ENCODE measurements around the gene ZCCHC9. TPM values are rescaled to one million over a fixed set of nuclear protein-coding genes. Genes with fewer than 3 reads are reported as not detected.

ZCCHC9 gene
- total and polyA plus RNA-seq, 2 donors (not counting 1 experiment from before 2014, with no cell fraction given), result 44.4 to 50.9 TPM

- H3K79me2 ChIP-seq (ENCODE audit: control insufficient read depth, insufficient read depth, low read length), result no peaks in the 10 kb centered on the region
- H3K9me3 ChIP-seq (ENCODE audit: control insufficient read depth, insufficient read depth, low read depth, low read length), result no peaks in the 10 kb centered on the region
- H3K4me1 ChIP-seq (ENCODE audit: control insufficient read depth, extremely low read depth, insufficient read depth, low read length), result no peaks in the 10 kb centered on the region
- no peak for DNase-seq (ENCODE audit: low read depth in 2 of 2)
- TF ChIP-seq CTCF (conservative IDR thresholded peaks at IDR 0.05 in 1 of 2, IDR thresholded peaks at IDR 0.05 in 1 of 2; ENCODE audit: low read depth in 1 of 2, low read length in 2 of 2) (no peak), EZH2 (IDR thresholded peaks at IDR 0.05; ENCODE audit: low read length, missing control alignments) (no peak)
- H2AFZ ChIP-seq (ENCODE audit: low read length), result no peak overlapping the region
- H3K4me3 ChIP-seq (replicated peaks in 1 of 4; ENCODE audit: control extremely low read depth in 1 of 4, insufficient read depth in 1 of 4, low read depth in 3 of 4, low read length in 4 of 4), result no peak overlapping the region
- no peak overlapping the region for H3K4me2 ChIP-seq (ENCODE audit: extremely low read depth, insufficient read depth, low read length)
- H3K36me3 ChIP-seq (ENCODE audit: control insufficient read depth, insufficient read depth, low read length), result no peaks in the 10 kb centered on the region
- H3K27ac ChIP-seq (ENCODE audit: insufficient read depth, low read length), result no peak overlapping the region
- H3K27me3 ChIP-seq (ENCODE audit: control insufficient read depth, insufficient read depth, low read length), result no peaks in the 10 kb centered on the region
- H3K9ac ChIP-seq (ENCODE audit: insufficient read depth, low read length), result no peak overlapping the region
- no peaks in the 10 kb centered on the region for H4K20me1 ChIP-seq (ENCODE audit: control insufficient read depth, extremely low read depth, insufficient read depth, low read length)
These were observed 52.7 kb downstream of the ZCCHC9 start for GRCh38 chr5:81354093-81354492.

GRCh38 chr5:81355291-81356251, 54.2 kb downstream of the ZCCHC9 start:
- no peak overlapping the region for H3K27ac ChIP-seq (ENCODE audit: insufficient read depth, low read length)
- H3K4me3 ChIP-seq (replicated peaks in 1 of 4; ENCODE audit: control extremely low read depth in 1 of 4, insufficient read depth in 1 of 4, low read depth in 3 of 4, low read length in 4 of 4), result no peak overlapping the region
- no peak for DNase-seq (ENCODE audit: low read depth in 2 of 2)
- H3K4me1 ChIP-seq (ENCODE audit: control insufficient read depth, extremely low read depth, insufficient read depth, low read length), result no peaks in the 10 kb centered on the region
- H3K9me3 ChIP-seq (ENCODE audit: control insufficient read depth, insufficient read depth, low read depth, low read length), result no peaks in the 10 kb centered on the region
- H3K9ac ChIP-seq (ENCODE audit: insufficient read depth, low read length), result no peak overlapping the region
- no peaks in the 10 kb centered on the region for H3K36me3 ChIP-seq (ENCODE audit: control insufficient read depth, insufficient read depth, low read length)
- H3K79me2 ChIP-seq (ENCODE audit: control insufficient read depth, insufficient read depth, low read length), result no peaks in the 10 kb centered on the region
- no peaks in the 10 kb centered on the region for H3K27me3 ChIP-seq (ENCODE audit: control insufficient read depth, insufficient read depth, low read length)
- no peaks in the 10 kb centered on the region for H4K20me1 ChIP-seq (ENCODE audit: control insufficient read depth, extremely low read depth, insufficient read depth, low read length)
- H3K4me2 ChIP-seq (ENCODE audit: extremely low read depth, insufficient read depth, low read length), result no peak overlapping the region
- TF ChIP-seq EZH2 (IDR thresholded peaks at IDR 0.05; ENCODE audit: low read length, missing control alignments), result no peak
- TF ChIP-seq CTCF (conservative IDR thresholded peaks at IDR 0.05 in 1 of 2, IDR thresholded peaks at IDR 0.05 in 1 of 2; ENCODE audit: low read depth in 1 of 2, low read length in 2 of 2), result no peak
- no peak overlapping the region for H2AFZ ChIP-seq (ENCODE audit: low read length)

- no peak overlapping the region for H2AFZ ChIP-seq (ENCODE audit: low read length)
- no peak overlapping the region for H3K4me3 ChIP-seq (replicated peaks in 1 of 4; ENCODE audit: control extremely low read depth in 1 of 4, insufficient read depth in 1 of 4, low read depth in 3 of 4, low read length in 4 of 4)
- no peak for DNase-seq (ENCODE audit: low read depth in 2 of 2)
- no peaks in the 10 kb centered on the region for H3K27me3 ChIP-seq (ENCODE audit: control insufficient read depth, insufficient read depth, low read length)
- H3K27ac ChIP-seq (ENCODE audit: insufficient read depth, low read length), result no peak overlapping the region
- H3K36me3 ChIP-seq (ENCODE audit: control insufficient read depth, insufficient read depth, low read length), result no peaks in the 10 kb centered on the region
- no peak overlapping the region for H3K9ac ChIP-seq (ENCODE audit: insufficient read depth, low read length)
- no peaks in the 10 kb centered on the region for H3K9me3 ChIP-seq (ENCODE audit: control insufficient read depth, insufficient read depth, low read depth, low read length)
- H4K20me1 ChIP-seq (ENCODE audit: control insufficient read depth, extremely low read depth, insufficient read depth, low read length), result no peaks in the 10 kb centered on the region
- H3K4me1 ChIP-seq (ENCODE audit: control insufficient read depth, extremely low read depth, insufficient read depth, low read length), result no peaks in the 10 kb centered on the region
- no peak overlapping the region for H3K4me2 ChIP-seq (ENCODE audit: extremely low read depth, insufficient read depth, low read length)
- TF ChIP-seq EZH2 (IDR thresholded peaks at IDR 0.05; ENCODE audit: low read length, missing control alignments) (no peak), CTCF (conservative IDR thresholded peaks at IDR 0.05 in 1 of 2, IDR thresholded peaks at IDR 0.05 in 1 of 2; ENCODE audit: low read depth in 1 of 2, low read length in 2 of 2) (no peak)
- no peaks in the 10 kb centered on the region for H3K79me2 ChIP-seq (ENCODE audit: control insufficient read depth, insufficient read depth, low read length)
These were observed 57.7 kb downstream of the ZCCHC9 start for GRCh38 chr5:81359108-81359507.
